Measurements from ENCODE around the gene SLC24A4.
A peak's percentile ranks its signal among the peaks of the same experiment; 100 is the strongest.

Gene SLC24A4

DNA sequence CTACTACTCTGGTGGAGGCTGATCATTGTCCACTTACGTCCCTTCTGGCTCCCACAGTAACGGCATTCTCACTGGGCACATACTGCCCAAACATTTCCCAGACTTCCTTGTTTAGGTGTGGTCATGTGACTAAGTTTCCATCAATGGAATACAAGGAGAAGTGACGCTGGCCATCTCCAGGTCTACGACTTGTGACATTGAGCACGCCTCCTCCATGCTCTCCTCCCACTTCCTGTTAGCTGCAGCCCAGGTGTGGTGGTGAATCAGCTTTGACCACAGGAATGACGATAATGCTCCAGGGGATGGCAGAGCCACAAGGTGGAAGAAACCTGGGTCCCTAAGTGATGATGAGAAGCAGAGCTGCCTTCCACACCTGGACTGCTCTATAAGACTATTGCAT, 6.0 kb upstream of the SLC24A4 start:
- no peak for DNase-seq

DNA sequence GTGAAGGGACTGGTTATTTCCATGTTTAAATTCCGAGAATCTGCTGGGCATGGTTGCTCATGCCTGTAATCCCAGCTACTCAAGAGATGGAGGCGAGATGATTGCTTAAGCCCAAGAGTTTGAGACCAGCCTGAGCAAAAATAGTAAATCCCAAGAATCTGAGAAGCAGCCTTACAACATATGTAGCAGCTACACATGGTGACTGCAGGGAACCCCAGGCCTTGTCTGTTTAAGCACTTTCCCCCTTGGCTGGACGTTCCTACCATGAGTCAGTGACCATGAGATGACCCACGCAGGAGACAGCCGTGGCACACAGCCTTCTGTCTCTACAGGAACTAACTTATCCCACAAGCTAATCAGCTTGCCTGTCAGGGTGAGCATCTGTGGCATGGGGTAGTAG, 5.5 kb upstream of the SLC24A4 start:
- DNase-seq = no peak

DNA sequence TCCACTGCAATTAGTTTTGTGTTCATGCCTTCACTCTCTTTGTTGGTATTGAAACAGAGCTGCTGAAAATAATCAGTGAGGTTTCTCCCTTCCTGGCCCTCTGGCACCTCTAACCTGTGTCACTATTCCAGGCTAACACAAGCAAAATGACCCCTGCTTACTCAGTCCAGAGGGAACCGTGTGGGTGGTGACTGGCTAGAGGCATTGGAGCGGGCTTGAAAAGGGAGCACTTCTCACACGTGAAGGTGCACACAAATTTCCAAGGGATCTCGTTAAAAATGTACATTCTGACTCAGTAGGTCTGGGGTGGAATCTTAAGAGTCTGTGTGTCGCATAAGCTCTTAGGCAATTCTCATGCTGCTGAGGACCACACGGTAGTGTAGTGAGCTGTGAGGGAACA, 1.3 kb upstream of the SLC24A4 start:
- DNase-seq = no peak

DNA sequence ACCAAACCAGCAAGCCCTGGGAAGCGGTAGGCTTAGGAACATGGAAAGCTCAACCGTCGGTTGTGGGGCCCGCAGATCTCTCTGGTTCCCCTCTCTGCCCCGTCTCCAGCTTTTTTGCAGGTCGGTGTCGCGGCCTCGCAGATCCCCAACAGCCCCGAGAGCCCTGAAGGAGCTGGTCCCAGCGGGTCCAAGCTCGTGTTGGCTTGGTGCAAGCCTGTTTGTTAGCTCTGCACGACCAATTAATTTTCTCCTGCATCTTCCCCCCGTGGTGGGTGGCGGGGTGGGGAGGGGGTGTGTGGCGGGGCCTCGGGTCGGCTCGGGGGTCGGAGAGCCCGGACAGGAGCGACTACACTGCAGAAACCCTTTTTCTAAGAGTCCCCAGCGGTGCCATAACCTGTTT, 449 bp upstream of the SLC24A4 start:
- DNase-seq = no peak

DNA sequence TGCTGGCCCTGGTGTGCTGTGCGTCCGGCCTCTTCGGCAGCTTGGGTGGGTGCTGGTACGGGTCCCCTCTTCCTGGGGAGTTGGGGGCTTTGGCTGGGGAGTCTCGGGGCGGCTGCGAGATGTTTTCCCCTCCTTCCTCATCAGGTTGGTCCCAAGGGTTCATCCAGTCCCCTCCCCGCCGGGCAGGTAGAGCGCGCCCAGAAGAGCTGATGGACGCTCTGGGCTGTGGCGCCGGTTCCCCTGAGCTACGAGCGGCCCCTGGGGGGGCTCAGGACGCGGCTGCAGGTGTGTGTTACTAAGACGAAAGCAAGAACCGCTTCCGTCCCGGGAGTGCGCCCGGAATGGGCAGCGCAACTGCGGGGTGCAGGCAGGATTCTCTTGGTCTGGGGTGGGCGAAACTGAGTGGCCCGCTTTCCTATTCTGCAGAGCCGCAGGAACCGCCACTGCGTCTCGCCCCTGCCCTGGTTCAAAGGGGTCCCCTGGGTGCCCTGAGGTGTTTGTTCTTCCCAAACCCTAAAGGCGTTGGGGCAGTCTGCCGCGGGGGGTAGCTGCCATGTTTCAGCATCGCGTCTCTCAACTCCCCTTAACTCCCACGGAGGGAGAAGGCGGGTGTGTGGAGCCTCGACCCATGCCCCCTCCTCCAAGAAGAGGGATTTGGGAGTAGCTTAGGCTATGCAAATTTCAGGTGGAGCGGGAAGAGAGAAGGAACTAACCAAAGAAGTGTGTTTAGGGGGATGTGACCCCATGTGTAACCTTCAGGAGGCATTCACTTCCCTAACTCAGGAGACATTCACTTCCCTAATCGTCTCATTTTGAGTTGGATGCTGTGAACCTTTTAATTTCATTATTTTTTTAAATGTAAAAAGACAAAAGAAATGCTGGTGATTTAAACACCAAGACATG, 1.2 kb downstream of the SLC24A4 start:
- no peak for DNase-seq

DNA sequence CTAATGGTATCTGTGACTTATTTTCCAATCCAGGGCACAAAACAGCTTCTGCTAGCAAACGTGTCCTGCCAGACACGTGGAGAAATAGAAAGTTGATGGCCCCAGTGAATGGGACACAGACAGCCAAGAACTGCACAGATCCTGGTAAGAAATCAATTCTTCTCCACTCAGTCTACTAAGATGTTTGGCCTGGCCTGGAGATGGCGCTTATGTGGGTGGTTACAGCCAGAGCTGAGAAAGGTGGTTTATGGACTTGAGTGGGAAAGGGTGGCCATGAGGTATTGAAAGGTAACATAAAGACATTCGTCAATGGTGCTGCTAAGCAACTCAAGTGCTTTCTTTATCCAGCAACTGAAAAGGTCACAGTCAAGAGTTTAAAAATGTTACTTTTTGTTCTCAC, 2.9 kb downstream of the SLC24A4 start:
- peak in 1 of 2 experiments; percentile 13 for DNase-seq

DNA sequence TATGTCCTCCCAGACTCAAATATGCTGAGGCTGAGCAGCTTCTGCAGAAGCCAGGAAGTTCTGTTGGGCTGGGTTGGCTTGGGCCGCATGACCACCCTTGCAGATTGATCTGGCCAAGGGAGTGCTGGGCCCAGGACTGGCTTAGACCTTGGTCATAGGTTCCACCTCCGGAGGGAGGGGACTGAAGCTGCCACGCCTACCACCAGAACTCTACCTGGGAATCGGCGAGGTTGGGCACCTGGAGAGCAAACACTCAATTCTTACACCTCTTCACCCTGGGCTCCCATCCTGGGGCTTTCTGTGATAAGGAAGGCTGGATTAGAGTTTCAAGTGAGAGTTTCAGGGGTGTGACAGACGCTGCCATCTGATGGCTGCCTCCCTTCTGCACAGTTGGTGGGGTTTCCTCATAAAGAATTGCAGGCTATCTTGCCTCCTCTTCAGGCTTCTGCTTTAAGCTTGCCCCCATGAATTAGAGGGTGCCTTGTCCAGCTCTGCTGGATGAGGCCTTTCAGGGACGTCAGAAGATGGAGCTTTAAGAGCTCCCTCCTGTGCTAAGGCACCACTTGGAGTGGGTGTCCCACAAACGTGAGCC, 5.8 kb downstream of the SLC24A4 start:
- peak in 1 of 2 experiments; percentile 13 for DNase-seq

DNA sequence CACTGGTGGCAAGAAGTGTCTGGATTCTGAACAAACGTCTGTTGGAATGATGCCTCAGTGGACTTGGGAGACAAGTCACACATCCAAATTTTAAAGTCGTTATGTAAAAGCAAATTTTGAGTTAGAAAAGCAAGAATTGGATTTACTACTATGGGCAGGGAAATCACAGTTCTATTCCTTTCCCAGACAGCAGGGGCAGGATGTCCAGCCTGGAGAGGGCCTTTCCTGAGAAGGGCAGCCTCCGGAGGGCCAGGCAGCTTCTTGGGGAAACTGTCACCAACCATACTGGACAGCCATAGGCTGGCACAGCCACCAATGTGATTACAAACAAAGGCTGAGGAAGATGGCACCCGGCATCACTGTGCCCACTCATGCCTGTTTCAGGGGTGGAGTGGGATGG, 11.1 kb downstream of the SLC24A4 start:
- DNase-seq = no peak

DNA sequence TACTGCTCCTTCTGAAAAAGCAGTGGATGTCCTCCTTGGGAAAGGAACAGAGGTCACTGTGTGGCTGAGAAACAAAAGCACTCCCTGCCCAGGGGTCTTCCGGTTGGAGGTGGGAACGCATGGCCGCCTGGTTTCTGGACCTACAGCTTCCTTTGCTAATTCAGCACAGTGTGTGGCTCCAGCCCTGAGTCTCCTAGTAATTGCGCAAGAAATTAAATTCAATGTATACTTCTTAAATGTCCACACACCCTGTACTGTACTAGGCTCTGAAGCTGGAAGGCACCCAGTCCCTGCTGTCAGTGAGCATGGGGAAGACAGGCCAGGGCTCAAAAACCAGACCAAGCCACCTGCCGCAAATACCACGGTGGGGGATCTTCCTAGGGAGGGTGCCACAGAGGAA, 13.4 kb downstream of the SLC24A4 start:
- DNase-seq = no peak

DNA sequence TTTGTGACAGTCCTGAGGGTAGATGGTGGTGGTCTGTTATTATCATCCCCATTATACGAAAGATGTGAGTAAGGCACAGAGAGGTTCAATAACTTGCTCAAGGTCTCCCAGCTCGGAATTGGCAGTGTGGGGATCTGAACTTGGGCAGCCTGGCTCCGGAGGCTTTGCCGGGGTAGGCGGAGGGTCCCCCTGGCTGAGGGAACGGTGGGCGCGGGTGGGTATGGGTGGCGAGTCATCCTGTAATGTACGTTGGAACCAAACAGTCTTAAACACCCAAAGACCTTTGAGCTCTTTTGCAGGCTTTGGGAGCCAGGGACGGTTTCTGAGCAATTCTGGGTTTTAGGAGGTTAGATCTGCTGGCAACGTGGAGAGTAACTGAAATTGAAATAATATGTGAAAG, 16.5 kb downstream of the SLC24A4 start:
- no peak for DNase-seq

DNA sequence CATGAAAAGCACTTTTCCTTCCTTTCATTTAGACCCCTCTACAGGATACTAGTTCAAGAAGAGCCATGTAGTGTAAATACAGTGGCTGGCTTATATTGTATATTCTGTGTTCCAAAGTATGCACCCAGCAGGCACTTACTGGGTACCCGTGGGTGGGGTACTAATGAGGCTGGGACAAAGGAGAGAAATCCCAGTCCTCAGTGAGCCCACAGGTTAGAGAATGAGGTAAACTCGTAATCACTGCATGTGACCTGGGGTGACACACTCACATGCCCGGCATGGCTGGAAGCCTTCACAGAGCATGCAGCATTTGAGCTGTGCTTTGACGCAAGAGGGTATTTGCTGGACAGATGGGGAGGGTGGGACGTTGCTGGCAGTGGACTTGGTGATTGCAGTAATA, 17.1 kb downstream of the SLC24A4 start:
- peak in 1 of 2 experiments; percentile 59 for DNase-seq

DNA sequence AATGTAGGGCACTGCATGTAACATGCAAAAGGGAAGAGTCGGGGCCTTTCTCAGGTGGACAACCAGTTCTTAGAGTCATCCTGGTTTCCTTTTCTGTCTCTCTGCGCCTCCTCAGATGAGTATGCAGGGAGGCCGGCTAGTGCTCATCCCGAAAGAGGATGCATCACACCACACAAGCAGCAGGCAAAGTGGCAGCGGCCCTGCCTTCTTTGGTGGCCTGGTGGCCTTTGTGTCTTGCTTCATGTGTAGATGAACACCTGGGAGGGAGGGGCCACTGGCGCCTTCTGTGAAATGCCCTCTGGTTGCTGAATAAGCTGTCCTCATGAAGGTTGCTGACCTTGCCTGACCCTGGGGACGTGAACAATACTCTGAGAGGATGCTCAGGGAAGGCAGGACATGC, 18.0 kb downstream of the SLC24A4 start:
- DNase-seq = no peak

DNA sequence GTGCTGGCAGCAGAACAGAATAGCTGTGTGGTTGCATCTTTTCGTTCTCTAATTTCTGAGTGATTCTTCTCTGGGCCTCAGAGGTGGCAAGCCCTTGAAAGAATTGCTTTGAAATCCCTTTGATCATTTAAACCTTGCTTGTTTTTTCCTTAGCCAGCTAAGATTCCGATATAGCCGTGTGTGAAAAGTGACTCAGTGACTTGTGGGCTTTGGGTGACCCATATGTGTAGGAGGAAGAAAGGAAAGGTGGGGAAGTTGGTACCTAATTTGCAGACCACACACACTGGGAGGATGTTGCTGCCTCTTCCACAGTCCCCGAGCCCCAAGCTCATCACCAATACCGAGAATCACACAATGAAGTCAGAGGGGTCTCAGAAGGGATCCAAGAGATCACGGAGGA, 18.8 kb downstream of the SLC24A4 start:
- no peak for DNase-seq

DNA sequence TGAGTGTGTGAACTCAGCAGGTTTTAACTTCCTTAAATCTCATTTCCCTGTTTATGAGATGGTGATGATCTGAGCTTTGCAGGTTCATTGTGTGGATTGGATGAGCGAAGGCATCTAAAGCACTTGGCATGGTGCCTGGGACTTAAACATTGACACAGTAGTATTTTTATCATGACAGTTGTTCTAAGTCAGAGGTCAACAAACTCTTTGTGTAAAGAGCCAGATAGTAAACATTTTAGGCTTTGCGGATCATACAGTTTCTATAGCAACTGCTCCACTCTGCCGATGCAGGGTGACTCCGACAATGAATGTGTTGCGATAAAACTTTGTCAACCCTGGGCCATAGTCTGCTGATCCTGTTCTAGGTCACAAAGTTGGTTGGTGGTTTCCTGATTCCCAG, 25.2 kb downstream of the SLC24A4 start:
- no peak for DNase-seq

DNA sequence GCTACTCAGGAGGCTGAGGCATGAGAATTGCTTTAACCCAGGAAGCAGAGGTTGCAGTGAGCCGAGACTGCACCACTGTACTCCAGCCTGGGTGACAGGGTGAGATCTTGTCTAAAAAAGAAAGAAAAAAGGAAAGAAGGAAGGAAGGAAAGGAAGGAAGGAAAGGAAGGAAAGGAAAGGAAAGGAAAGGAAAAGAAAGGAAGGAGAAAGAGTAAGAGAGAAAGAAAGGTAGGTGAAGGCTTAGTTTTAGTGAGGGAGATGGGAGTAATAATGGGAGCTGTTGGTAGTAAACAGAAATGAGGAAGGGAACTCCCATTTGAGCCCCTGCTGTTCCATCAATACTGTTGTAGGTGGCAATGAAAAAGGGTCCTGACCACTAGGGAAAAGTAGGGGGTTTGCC, 28.8 kb downstream of the SLC24A4 start:
- DNase-seq = no peak

DNA sequence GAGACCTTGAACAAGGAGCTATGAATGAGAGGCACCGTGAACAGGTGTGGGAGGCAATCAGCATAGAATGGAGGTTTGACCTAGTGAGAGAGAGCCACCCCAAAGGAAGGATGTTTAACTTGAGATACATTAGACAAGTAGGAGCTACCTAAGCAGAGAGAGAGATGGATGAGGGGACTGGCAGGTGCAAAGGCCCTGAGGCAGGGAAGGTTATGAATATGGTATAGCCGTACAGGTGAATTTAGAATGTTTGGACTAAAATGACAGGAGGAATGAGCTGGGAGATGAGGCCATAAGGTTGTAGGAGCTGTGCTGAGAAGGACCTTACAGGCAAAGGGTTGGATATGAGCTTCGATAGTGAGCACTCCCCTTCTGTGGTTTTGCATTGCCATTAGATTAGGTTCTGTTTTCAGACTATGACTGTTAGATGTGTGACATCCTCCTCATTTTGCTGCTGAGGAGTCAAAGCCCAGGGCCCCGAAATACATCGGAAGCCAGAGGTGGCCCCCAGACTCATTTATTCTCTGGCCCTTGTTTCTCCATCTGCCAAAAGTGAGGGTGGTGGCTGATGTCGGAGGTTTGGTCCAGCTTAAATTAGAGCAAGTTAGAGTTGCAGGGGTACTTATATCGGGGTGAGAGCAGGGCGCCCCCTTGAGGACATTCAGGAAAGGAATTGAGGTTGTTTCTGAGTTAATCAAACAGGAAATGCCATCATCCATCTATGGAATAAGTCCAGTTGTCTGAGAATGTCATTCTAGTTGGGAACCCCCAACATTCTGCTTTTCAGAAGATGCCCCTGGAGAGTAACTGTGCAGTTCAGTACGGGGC, 29.4 kb downstream of the SLC24A4 start:
- DNase-seq = peak in 1 of 2 experiments; percentile 37

DNA sequence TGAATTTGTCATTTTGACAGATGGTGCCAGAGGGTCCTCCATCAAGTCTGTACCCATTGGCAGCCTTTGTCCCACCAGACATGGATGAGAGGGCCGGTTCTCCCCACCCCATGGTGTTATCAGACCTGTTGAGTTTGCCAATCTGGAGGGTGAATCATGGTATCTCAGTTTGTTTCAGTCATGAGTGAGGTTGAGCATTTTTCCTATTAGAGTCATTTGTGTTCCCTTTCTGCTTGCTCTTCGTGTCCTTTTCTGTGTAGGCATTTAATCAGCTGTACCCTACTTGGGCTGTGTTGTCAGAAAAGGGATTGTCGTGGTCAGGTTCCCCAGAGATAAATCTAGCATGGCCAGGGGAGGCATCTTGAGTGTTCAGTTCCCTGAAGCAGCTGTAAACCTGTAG, 30.5 kb downstream of the SLC24A4 start:
- no peak for DNase-seq

DNA sequence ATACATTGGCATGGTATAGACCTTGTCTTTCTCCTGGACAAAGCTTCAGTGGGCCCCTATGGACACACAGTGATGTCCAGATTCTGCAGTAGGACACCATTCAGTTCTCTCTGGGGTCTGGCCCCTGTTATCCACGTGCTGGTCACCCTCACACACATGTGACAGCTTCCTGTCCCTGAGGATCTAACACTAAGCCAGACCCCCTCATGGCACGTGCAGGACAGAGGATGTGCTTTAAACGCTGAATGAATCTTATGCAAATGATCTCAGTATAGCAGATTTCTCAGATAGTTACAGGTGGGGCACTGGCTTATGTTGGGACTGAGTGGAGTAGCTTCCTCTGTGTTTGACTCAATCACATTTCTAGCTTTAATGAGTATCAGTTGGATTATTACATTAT, 33.7 kb downstream of the SLC24A4 start:
- no peak for DNase-seq

DNA sequence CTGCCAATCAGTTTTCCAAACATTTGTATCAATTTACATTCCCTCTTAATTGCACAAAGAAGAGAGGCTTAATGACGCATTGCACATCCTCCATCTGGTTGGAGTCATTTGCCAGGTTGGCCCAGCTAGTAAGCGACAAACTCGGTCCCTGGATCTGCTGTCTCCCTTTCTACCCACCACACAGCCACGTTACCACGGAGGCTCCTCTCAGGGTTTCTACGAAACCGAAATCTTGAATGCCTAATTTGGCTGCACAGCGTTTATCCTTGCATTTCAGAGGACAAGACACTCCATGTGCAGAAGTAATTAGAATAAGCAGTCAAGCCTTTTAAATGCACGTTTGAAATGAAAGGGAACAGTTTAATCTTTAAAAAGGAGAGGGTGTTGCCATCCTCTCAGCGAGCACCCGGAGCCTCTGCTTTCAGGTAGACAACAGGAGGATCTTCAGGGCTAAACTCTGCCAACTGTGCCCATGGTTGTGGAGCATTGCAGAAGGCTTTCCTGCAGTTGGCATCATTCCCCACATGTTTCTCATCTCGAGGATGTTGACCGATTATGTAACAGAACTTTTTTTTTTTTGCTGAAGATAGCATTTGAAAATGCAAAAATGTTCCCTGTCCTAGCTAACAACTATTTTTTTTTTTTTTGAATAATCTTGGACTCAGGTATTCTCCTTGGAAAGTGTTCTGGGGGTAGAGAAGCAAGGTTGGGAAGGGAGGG, 37.8 kb downstream of the SLC24A4 start:
- peak; percentile 30 to 55 for DNase-seq

DNA sequence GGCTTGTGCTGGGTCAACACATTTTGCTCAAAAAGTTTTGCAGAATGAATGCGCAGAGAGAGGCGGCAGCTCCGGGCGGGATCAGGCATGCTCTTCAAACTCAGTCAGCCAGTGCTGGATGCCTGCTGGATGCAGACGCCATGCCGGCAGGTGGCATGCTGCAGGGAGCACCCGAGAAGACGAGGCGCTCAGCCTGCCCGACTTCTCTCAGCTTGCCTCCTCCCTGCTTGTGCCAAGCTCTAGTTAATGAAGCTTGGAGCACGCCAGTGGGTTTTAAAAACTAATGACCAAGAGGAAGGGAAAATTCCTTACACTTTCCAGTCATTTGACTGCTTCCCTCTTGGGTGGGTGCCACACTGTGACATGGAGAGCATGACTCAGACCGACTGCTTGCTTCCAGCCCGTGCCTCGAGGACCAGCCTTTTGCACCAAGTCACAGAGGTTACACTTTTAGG, 39.8 kb downstream of the SLC24A4 start:
- peak in 1 of 2 experiments; percentile 28 for DNase-seq

DNA sequence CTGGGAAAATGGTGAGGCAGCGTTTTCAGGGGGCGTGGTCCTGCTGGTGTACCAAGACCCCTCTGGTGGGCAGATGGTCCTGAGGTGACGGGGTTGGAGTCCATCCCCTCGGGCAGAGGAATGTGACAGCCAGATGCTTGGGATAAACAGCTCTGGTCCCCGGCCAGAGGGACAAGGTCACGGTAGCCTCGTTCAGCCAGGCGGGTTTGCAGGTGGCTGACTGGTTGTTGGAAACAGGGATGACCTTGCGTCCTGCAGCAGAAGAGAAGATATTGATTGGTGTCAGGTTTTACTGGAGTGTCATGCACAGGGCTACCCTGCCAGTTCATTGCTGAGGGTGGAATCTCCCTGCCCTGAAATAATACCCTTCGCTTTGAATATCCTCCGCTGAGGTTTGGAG, 43.3 kb downstream of the SLC24A4 start:
- no peak for DNase-seq

DNA sequence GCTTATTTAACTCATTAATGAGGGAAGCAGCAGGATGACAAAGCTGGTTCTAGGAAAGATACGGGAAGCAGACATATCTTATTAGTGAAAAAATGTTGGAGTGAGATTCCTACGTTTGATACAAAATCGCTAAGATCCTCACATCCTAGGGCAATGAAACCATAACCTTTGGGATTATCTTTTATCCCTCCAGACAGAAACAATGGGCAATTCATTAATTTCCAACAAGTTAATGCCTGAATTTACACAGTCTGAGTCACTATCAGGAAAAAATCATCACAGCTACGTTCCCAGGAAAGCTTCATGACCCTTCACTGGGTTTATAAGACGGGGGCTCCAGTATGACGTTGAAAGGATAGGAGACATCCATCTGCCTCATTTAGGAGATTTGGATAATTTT, 45.0 kb downstream of the SLC24A4 start:
- no peak for DNase-seq

DNA sequence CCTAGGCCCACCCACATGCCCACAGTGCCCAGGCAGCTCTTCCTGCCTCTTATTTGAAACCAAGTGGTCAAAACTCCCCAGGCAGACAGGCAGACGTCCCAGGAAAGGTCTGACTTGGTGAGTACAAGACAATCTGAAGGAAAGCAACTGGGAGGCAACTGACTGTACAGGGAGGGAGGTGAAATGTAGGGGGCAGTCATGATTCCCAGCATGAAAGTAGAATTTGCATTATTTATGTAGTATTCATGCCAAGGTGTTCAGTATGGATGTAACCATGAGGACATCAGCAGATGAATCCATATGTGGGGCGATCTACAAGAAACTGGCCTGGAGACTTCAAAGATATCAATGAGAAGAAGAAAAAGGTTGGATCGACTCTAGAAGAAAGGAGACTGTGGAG, 46.1 kb downstream of the SLC24A4 start:
- DNase-seq = no peak

Measured in NCI-H524 (cell line).